WTC11 (cell line): Measurements from ENCODE around the gene COX6B1.

Experiments used
- CTCF ChIP-seq: fragments of 200-600 bp; IDR thresholded peaks from 2 replicates; pipeline ENCODE4 v1.8.0; 2022; ENCODE audit warnings: antibody characterized with exemption
- MLX ChIP-seq: sonication (generic); formaldehyde crosslinking; IDR thresholded peaks from 2 replicates; pipeline ENCODE4 v1.8.1; 2023; ENCODE audit warnings: mild to moderate bottlenecking, missing genetic modification reagents, moderate library complexity
- NR3C1 ChIP-seq: sonication (generic); formaldehyde crosslinking; conservative IDR thresholded peaks from 2 replicates; pipeline ENCODE4 v1.8.1; 2023; ENCODE audit warnings: low read depth, mild to moderate bottlenecking, missing genetic modification reagents
- RORB ChIP-seq: fragments of 250-450 bp; sonication (Bioruptor Pico); IDR thresholded peaks from 2 replicates; pipeline ENCODE4 v1.9.0; 2021; ENCODE audit warnings: mild to moderate bottlenecking
- TEAD4 ChIP-seq: sonication (generic); formaldehyde crosslinking; IDR thresholded peaks from 2 replicates; pipeline ENCODE4 v1.8.0; 2022; ENCODE audit warnings: mild to moderate bottlenecking, missing genetic modification reagents
- USF2 ChIP-seq: sonication (generic); formaldehyde crosslinking; IDR thresholded peaks from 2 replicates; pipeline ENCODE4 v1.8.1; 2023; ENCODE audit warnings: mild to moderate bottlenecking, missing genetic modification reagents, moderate library complexity
- ZBTB43 ChIP-seq: sonication (generic); formaldehyde crosslinking; IDR thresholded peaks from 2 replicates; pipeline ENCODE4 v1.8.1; 2023; ENCODE audit warnings: mild to moderate bottlenecking, missing genetic modification reagents
- ZNF138 ChIP-seq: sonication (generic); formaldehyde crosslinking; conservative IDR thresholded peaks from 2 replicates; pipeline ENCODE4 v1.8.1; 2022; ENCODE audit warnings: mild to moderate bottlenecking, moderate library complexity, missing genetic modification reagents
- ZNF423 ChIP-seq: fragments of 250-450 bp; sonication (Bioruptor Pico); IDR thresholded peaks from 2 replicates; pipeline ENCODE4 v2.1.2; 2022; ENCODE audit warnings: mild to moderate bottlenecking, moderate library complexity

GRCh38 chr19:35671818-35672217 lies 23.7 kb downstream of the COX6B1 start:
- TF ChIP-seq ZBTB43 (no peak), CTCF (no peak), MLX (CRISPR knock-in tag) (no peak), TEAD4 (CRISPR knock-in tag) (no peak), RORB (CRISPR knock-in tag) (no peak), USF2 (CRISPR knock-in tag) (no peak), ZNF138 (CRISPR knock-in tag) (no peak), ZNF423 (CRISPR knock-in tag) (no peak), NR3C1 (CRISPR knock-in tag) (no peak)
